GM21529 (cell line): ENCODE measurements around the gene CWC22.
A peak's percentile ranks its signal among the peaks of the same experiment; 100 is the strongest.

Experiments used
- ATAC-seq: cut with Tn5 transposase; IDR thresholded peaks from one replicate; pipeline ENCODE4 v1.9.1; 2021; ENCODE audit not compliant: unreplicated experiment

Gene CWC22

DNA sequence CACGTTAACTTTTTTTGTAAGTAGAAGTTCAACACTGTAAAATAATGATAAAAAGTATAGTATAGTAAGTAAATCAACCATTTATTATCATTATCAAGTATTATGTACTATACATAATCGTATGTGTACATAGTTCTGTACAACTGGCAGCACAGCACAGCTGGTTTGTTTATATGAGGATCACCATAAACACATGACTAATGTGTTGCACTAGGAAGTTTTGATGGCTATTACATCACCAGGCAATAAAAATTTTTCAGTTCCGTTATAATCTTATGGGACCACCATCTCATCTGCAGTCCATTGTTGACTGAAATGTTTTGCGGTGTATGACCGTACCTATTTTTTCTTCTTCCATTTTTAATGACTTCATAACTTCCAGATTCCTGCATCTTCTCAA, 106.4 kb downstream of the CWC22 start:
- no peak for ATAC-seq

DNA sequence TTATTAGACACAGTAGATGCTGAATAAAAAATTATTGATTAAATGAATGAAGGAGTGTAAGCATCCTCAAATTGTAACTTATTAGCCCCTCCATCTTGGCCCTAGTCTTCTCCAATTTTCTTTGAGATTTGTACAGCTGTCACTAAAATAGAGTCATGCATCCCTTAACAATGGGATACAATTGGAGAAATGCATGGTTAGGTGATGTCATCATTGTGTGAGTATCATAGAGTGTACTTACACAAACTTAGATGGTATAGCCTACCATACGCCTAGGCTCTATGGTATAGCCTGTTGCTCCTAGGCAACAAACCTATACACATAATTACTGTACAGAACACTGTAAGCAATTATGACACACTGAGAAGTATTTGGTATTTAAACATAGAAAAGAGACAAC, 107.4 kb downstream of the CWC22 start:
- ATAC-seq: no peak

GRCh38 chr2:179898873-179899272, 108.2 kb downstream of the CWC22 start:
- peak; percentile 96 for ATAC-seq
